Measurements from ENCODE around the gene FAM120A. TPM values are rescaled to one million over a fixed set of nuclear protein-coding genes. Genes with fewer than 3 reads are reported as not detected.
A peak's percentile ranks its signal among the peaks of the same experiment; 100 is the strongest.

Gene FAM120A
- total RNA-seq, 2 donors from 2014 or later: 38.3 to 46.1 TPM

DNA sequence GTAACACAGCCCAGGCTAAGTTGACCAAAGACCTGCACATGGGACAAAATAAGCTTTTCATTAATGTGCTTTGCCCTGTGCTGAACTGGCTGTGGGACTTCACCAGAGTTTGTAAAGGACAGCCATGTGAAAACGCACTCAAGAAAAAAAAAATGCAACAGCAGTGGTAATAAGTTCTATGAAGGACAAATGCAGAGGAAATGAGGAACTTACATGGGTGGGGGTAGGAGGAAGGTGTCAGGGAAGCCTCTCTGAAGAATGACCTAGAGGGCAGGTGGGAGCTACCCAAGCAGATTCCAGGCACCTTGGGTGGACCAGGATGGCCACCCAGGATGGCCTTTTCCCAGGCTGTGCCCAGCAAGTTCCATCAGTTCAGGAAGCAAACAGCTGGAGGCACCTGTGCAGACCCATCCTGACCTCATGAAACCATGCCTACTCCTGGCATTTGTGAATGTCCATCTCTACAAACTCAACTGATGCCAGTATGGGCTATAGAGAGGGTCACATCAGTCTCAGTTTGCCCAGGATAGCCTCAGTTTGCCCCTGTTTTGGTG lies 118.2 kb downstream of the FAM120A start:
- H3K9ac ChIP-seq (ENCODE audit: extremely low read depth, low read length, poor library complexity, severe bottlenecking): no peak overlapping the region
- H3K4me3 ChIP-seq (ENCODE audit: low read length): no peak overlapping the region
- H3K27me3 Mint-ChIP-seq (ENCODE audit: insufficient read depth): peaks cover 6% of the 10 kb centered on the region
- peaks cover 17% of the 10 kb centered on the region for H3K9me3 ChIP-seq (ENCODE audit: control insufficient read depth, low read length)
- peaks cover 16% of the 10 kb centered on the region for H3K36me3 Mint-ChIP-seq (ENCODE audit: low read depth)
- no peaks in the 10 kb centered on the region for H3K4me1 ChIP-seq (ENCODE audit: control insufficient read depth, insufficient read depth, low read length)
- peaks cover 12% of the 10 kb centered on the region for H3K36me3 ChIP-seq (ENCODE audit: control insufficient read depth, insufficient read depth, low read length)
- H3K4me3 Mint-ChIP-seq: no peak overlapping the region
- H3K27ac ChIP-seq (ENCODE audit: low read depth, low read length): no peak overlapping the region
- no peak for DNase-seq
- no peaks in the 10 kb centered on the region for H3K27me3 ChIP-seq (ENCODE audit: control insufficient read depth, insufficient read depth, low read length, poor library complexity, severe bottlenecking)
- TF ChIP-seq, protein P1, sequence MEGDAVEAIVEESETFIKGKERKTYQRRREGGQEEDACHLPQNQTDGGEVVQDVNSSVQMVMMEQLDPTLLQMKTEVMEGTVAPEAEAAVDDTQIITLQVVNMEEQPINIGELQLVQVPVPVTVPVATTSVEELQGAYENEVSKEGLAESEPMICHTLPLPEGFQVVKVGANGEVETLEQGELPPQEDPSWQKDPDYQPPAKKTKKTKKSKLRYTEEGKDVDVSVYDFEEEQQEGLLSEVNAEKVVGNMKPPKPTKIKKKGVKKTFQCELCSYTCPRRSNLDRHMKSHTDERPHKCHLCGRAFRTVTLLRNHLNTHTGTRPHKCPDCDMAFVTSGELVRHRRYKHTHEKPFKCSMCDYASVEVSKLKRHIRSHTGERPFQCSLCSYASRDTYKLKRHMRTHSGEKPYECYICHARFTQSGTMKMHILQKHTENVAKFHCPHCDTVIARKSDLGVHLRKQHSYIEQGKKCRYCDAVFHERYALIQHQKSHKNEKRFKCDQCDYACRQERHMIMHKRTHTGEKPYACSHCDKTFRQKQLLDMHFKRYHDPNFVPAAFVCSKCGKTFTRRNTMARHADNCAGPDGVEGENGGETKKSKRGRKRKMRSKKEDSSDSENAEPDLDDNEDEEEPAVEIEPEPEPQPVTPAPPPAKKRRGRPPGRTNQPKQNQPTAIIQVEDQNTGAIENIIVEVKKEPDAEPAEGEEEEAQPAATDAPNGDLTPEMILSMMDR (conservative IDR thresholded peaks at IDR 0.05): no peak
- 90 to 95% methylated on average over 1 of the region's 1 CpG for WGBS, 2 experiments (ENCODE audit: insufficient coverage in 1 of 2, insufficient read length in 1 of 2)
- no peak overlapping the region for H3K27ac Mint-ChIP-seq
- peaks cover 9% of the 10 kb centered on the region for H3K4me1 Mint-ChIP-seq
- peaks cover 15% of the 10 kb centered on the region for H3K9me3 Mint-ChIP-seq

DNA sequence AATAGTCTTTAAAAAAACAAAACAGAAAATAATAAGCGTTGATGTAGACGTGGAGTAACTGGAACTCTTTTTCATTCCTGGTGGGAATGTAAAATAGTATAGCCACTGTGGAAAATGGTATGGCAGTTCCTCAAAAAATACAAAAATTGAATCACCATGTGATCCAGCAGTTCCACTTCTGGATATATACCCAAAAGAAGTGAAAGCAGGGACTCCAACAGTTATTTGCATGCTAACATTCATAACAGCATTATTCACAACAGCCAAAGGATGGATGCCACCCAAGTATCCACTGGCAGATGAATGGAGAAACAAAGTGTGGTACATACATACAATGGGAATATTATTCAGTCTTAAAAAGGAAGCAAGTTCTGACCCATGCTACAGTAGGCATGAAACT lies 120.7 kb downstream of the FAM120A start:
- DNase-seq: no peak
- WGBS, 2 experiments (ENCODE audit: insufficient coverage in 1 of 2, insufficient read length in 1 of 2): 80 to 97% methylated on average over 1 to 2 of the region's 2 CpGs
- TF ChIP-seq, protein P1 (conservative IDR thresholded peaks at IDR 0.05): no peak
- Mint-ChIP-seq H3K36me3 (ENCODE audit: low read depth) (peaks cover 12% of the 10 kb centered on the region), H3K27ac (no peak overlapping the region), H3K9me3 (peaks cover 15% of the 10 kb centered on the region), H3K27me3 (ENCODE audit: insufficient read depth) (peaks cover 10% of the 10 kb centered on the region), H3K4me1 (peaks cover 11% of the 10 kb centered on the region), H3K4me3 (no peak overlapping the region)
- H3K4me1 ChIP-seq (ENCODE audit: control insufficient read depth, insufficient read depth, low read length): no peaks in the 10 kb centered on the region
- H3K27me3 ChIP-seq (ENCODE audit: control insufficient read depth, insufficient read depth, low read length, poor library complexity, severe bottlenecking): no peaks in the 10 kb centered on the region
- peaks cover 4% of the 10 kb centered on the region for H3K36me3 ChIP-seq (ENCODE audit: control insufficient read depth, insufficient read depth, low read length)
- H3K9ac ChIP-seq (ENCODE audit: extremely low read depth, low read length, poor library complexity, severe bottlenecking): no peak overlapping the region
- no peak overlapping the region for H3K4me3 ChIP-seq (ENCODE audit: low read length)
- peaks cover 17% of the 10 kb centered on the region for H3K9me3 ChIP-seq (ENCODE audit: control insufficient read depth, low read length)
- no peak overlapping the region for H3K27ac ChIP-seq (ENCODE audit: low read depth, low read length)

GRCh38 chr9:93572636-93573515 lies 121.4 kb downstream of the FAM120A start:
- TF ChIP-seq, protein P1 (conservative IDR thresholded peaks at IDR 0.05): no peak
- H3K27ac Mint-ChIP-seq: no peak overlapping the region
- Histone ChIP-seq H3K27ac (ENCODE audit: low read depth, low read length) (no peak overlapping the region), H3K4me3 (ENCODE audit: low read length) (no peak overlapping the region), H3K36me3 (ENCODE audit: control insufficient read depth, insufficient read depth, low read length) (peaks cover 4% of the 10 kb centered on the region), H3K9ac (ENCODE audit: extremely low read depth, low read length, poor library complexity, severe bottlenecking) (no peak overlapping the region), H3K4me1 (ENCODE audit: control insufficient read depth, insufficient read depth, low read length) (peaks cover 2% of the 10 kb centered on the region), H3K27me3 (ENCODE audit: control insufficient read depth, insufficient read depth, low read length, poor library complexity, severe bottlenecking) (no peaks in the 10 kb centered on the region), H3K9me3 (ENCODE audit: control insufficient read depth, low read length) (peaks cover 17% of the 10 kb centered on the region)
- H3K9me3 Mint-ChIP-seq: peaks cover 15% of the 10 kb centered on the region
- 94 to 100% methylated on average over 7 to 8 of the region's 8 CpGs for WGBS, 2 experiments (ENCODE audit: insufficient coverage in 1 of 2, insufficient read length in 1 of 2)
- peaks cover 14% of the 10 kb centered on the region for H3K27me3 Mint-ChIP-seq (ENCODE audit: insufficient read depth)
- H3K4me3 Mint-ChIP-seq: no peak overlapping the region
- H3K36me3 Mint-ChIP-seq (ENCODE audit: low read depth): peaks cover 12% of the 10 kb centered on the region
- peak; percentile 35 for DNase-seq
- peaks cover 12% of the 10 kb centered on the region for H3K4me1 Mint-ChIP-seq

Data from endodermal cell (in vitro differentiated cells).